GM12801 (cell line): ENCODE measurements around the gene CEACAM5.

ENCODE experiments used
- CTCF ChIP-seq: IDR thresholded peaks from one replicate; pipeline ENCODE4 v1.5.1; 2011; ENCODE audit warnings: control low read depth; ENCODE audit not compliant: insufficient read length; ENCODE audit errors: extremely low read depth

Gene CEACAM5

GRCh38 chr19:41709951-41710645, 1.7 kb downstream of the CEACAM5 start:
- no peak for TF ChIP-seq CTCF

- no peak for TF ChIP-seq CTCF
Observed at GRCh38 chr19:41711376-41712261, 3.2 kb downstream of the CEACAM5 start.

GRCh38 chr19:41714598-41714997, 6.2 kb downstream of the CEACAM5 start:
- no peak for TF ChIP-seq CTCF

GRCh38 chr19:41718761-41719160, 10.3 kb downstream of the CEACAM5 start:
- TF ChIP-seq CTCF, result no peak

GRCh38 chr19:41720103-41720502, 11.7 kb downstream of the CEACAM5 start:
- no peak for TF ChIP-seq CTCF

- TF ChIP-seq CTCF, result no peak
Observed at GRCh38 chr19:41726493-41726892, 18.1 kb downstream of the CEACAM5 start.

- no peak for TF ChIP-seq CTCF
Observed at GRCh38 chr19:41734156-41734555, 25.7 kb downstream of the CEACAM5 start.
